GM12878 (cell line): ENCODE data around the gene HOXB13. TPM values are rescaled to one million over a fixed set of nuclear protein-coding genes. Genes with fewer than 3 reads are reported as not detected.

Experiments used
- ATAC-seq: fragments of 200-7000 bp; cut with Tn5 transposase; 3 replicates; pipeline ENCODE4 v1.9.1; 2020; ENCODE audit warnings: mild to moderate bottlenecking, moderate library complexity
- BruUV-seq: library from RNA; stranded (reverse); fragments of 400-500 nt; replicated peaks from 2 replicates; lab custom pipeline; 2021; lab: Mats Ljungman, UMichigan
- CTCF ChIA-PET: fragments of 300-600 bp; sonication (Branson Sonifier 250); formaldehyde crosslinking; extraction: SDS; loops from one replicate; lab custom pipeline; 2021; ENCODE audit warnings: inconsistent platforms; lab: Yijun Ruan, JAX
- POLR2A ChIA-PET: fragments of 350-600 bp; formaldehyde crosslinking; extraction: SDS; loops from one replicate; lab custom pipeline; 2021; ENCODE audit warnings: inconsistent platforms; lab: Charles Lee
- RAD21 ChIA-PET: fragments of 300-600 bp; sonication (Branson Sonifier 250); formaldehyde crosslinking; loops from one replicate; lab custom pipeline; 2023; ENCODE audit warnings: antibody characterized with exemption; ENCODE audit not compliant: unreplicated experiment; lab: Charles Lee
- SMC1A ChIA-PET: fragments of 300-600 bp; sonication (Branson Sonifier 250); formaldehyde crosslinking; loops from one replicate; lab custom pipeline; 2023; ENCODE audit not compliant: unreplicated experiment, uncharacterized antibody; lab: Charles Lee
- DNase-seq: peaks from one replicate; pipeline ENCODE4 v3.0.0-alpha.2; 2011; ENCODE audit warnings: low read depth, low spot score
- FAIRE-seq: peaks from 3 replicates; lab custom pipeline; 2011; peaks lifted over from hg19 to GRCh38; lab: Jason Lieb, UNC
- H2AFZ ChIP-seq: 2 replicates; pipeline ENCODE4 v1.6.0; 2011; ENCODE audit warnings: low read depth, low read length, control low read depth; ENCODE audit not compliant: control insufficient read depth
- H3K27ac ChIP-seq: 2 replicates; pipeline ENCODE4 v1.5.1; 2011; ENCODE audit warnings: control low read depth; ENCODE audit not compliant: control insufficient read depth, insufficient read depth
- H3K27me3 ChIP-seq, 2 experiments: replicated peaks in 1 of 2; 2 replicates each; pipeline versions ENCODE4 v1.6.0 to v1.6.1; 2011; ENCODE audit warnings: low read length in 1 of 2; ENCODE audit not compliant: control insufficient read depth in 2 of 2, insufficient read depth in 2 of 2
- H3K36me3 ChIP-seq, 2 experiments: 2 replicates each; pipeline ENCODE4 v1.5.1; 2011; ENCODE audit warnings: low read length in 1 of 2; ENCODE audit not compliant: control insufficient read depth in 2 of 2, insufficient read depth in 2 of 2
- H3K4me1 ChIP-seq: 2 replicates; pipeline ENCODE4 v1.6.1; 2011; ENCODE audit warnings: mild to moderate bottlenecking, low read length, moderate library complexity, mixed read lengths; ENCODE audit not compliant: control insufficient read depth, insufficient read depth
- H3K4me2 ChIP-seq: 2 replicates; pipeline ENCODE4 v1.6.0; 2011; ENCODE audit warnings: control low read depth; ENCODE audit not compliant: control insufficient read depth, insufficient read depth
- H3K4me3 ChIP-seq: fragments of 200-600 bp; sonication (generic); 2 replicates; pipeline ENCODE4 v1.5.1; 2016
- H3K79me2 ChIP-seq: 2 replicates; pipeline ENCODE4 v1.6.0; 2011; ENCODE audit warnings: low read length; ENCODE audit not compliant: control insufficient read depth, insufficient read depth
- H3K9ac ChIP-seq: 2 replicates; pipeline ENCODE4 v1.8.0; 2011; ENCODE audit warnings: low read length, control low read depth, mixed read lengths; ENCODE audit not compliant: control insufficient read depth, insufficient read depth
- H3K9me3 ChIP-seq: replicated peaks from 3 replicates; pipeline ENCODE4 v1.5.1; 2011; ENCODE audit warnings: mild to moderate bottlenecking, low read length; ENCODE audit not compliant: control insufficient read depth, insufficient read depth
- H4K20me1 ChIP-seq: 2 replicates; pipeline ENCODE4 v1.6.0; 2011; ENCODE audit not compliant: control insufficient read depth, insufficient read depth
- ATF2 ChIP-seq: IDR thresholded peaks from 2 replicates; pipeline ENCODE4 v1.6.1; 2012; ENCODE audit warnings: low read length, inconsistent platforms
- CREM ChIP-seq: IDR thresholded peaks from 2 replicates; pipeline ENCODE4 v1.6.1; 2014; ENCODE audit warnings: antibody characterized with exemption, low read depth
- JUND ChIP-seq: IDR thresholded peaks from 2 replicates; pipeline ENCODE4 v1.6.1; 2012; ENCODE audit warnings: low read depth, mild to moderate bottlenecking, low read length, improper control_type of control experiment, moderate library complexity
- MTA3 ChIP-seq: IDR thresholded peaks from 2 replicates; pipeline ENCODE4 v1.6.1; 2012; ENCODE audit warnings: low read length, inconsistent platforms, borderline replicate concordance
- NBN ChIP-seq: fragments of 450-650 bp; IDR thresholded peaks from 2 replicates; pipeline ENCODE4 v1.6.1; 2016
- POLR2AphosphoS5 ChIP-seq: IDR thresholded peaks from 2 replicates; pipeline ENCODE4 v1.6.1; 2011; ENCODE audit warnings: mild to moderate bottlenecking, low read length, inconsistent platforms
- RAD51 ChIP-seq: fragments of 450-650 bp; IDR thresholded peaks from 2 replicates; pipeline ENCODE4 v1.6.1; 2016; ENCODE audit warnings: moderate library complexity, mild to moderate bottlenecking, inconsistent platforms
- SPI1 ChIP-seq: IDR thresholded peaks from 2 replicates; pipeline ENCODE4 v1.6.1; 2011; ENCODE audit warnings: low read depth, mild to moderate bottlenecking, low read length, moderate library complexity, borderline replicate concordance; ENCODE audit not compliant: insufficient read depth
- SRF ChIP-seq, 2 experiments: IDR thresholded peaks; 2 replicates each; pipeline ENCODE4 v1.6.1; 2011; ENCODE audit warnings: low read depth in 2 of 2, low read length in 2 of 2, mild to moderate bottlenecking in 1 of 2, moderate library complexity in 1 of 2
- TARDBP ChIP-seq: IDR thresholded peaks from 2 replicates; pipeline ENCODE4 v1.6.1; 2016; ENCODE audit warnings: borderline replicate concordance
- USF1 ChIP-seq: IDR thresholded peaks from 2 replicates; pipeline ENCODE4 v1.6.1; 2011; ENCODE audit warnings: borderline replicate concordance, low read depth, mild to moderate bottlenecking, moderate library complexity, mixed read lengths, low read length; ENCODE audit not compliant: insufficient read depth; ENCODE audit errors: extremely low read length
- ZNF207 ChIP-seq: fragments of 450-650 bp; IDR thresholded peaks from 2 replicates; pipeline ENCODE4 v1.6.1; 2014; ENCODE audit warnings: antibody characterized with exemption, mild to moderate bottlenecking, borderline replicate concordance
- WGBS: methylation state at CpG from one replicate; pipeline ENCODE4 v1.1.6; 2016; ENCODE audit warnings: low lambda C conversion rate; ENCODE audit not compliant: insufficient replicate concordance, insufficient coverage; ENCODE audit errors: missing lambda C conversion rate; 5-methylcytosine and 5-hydroxymethylcytosine counted together
- in situ Hi-C: fragments of 300-500 bp; cut with MboI; formaldehyde crosslinking; loops from 9 replicates; pipeline ENCODE4 v1.14.3; 2018; ENCODE audit warnings: mixed read lengths
- intact Hi-C: fragments of 100-400 bp; cut with micrococcal nuclease; formaldehyde crosslinking; loops from one replicate; pipeline ENCODE4 v1.14.2; 2022; ENCODE audit not compliant: unreplicated experiment
- polyA plus RNA-seq, 11 experiments: library from polyadenylated mRNA; depleted of rRNA in 4 of 11; unstranded in 6 of 11; stranded (reverse) in 5 of 11; fragments of >200 nt; fragmentation: Nextera tagmentation in 4 of 11; fragmentation: Illumina TruSeq in 1 of 11; extraction: Ambion mirVana in 4 of 11; extraction: Trizol in 1 of 11; gene quantifications; 1 replicate in 1 of 11; 2 replicates in 10 of 11; pipeline versions ENCODE4 v1.2.1 to v1.2.3, GENCODE V29; 2011 to 2016; ENCODE audit warnings: inconsistent platforms in 2 of 11, missing spikeins in 2 of 11, low read depth in 1 of 11
- total RNA-seq, 4 experiments: library from RNA; depleted of rRNA in 3 of 4; stranded (reverse); fragments of >200 nt in 3 of 4; fragmentation: Illumina TruSeq in 1 of 4; extraction: Trizol in 1 of 4; gene quantifications; 2 replicates each; pipeline versions ENCODE4 v1.2.1 to v1.2.3, GENCODE V29; 2013 to 2021

Gene HOXB13
- total and polyA plus RNA-seq, 10 of the 15 experiments (the other 5 are each of a cell fraction or from before 2014, with no cell fraction given): 0.05 TPM; not detected in 9

DNA sequence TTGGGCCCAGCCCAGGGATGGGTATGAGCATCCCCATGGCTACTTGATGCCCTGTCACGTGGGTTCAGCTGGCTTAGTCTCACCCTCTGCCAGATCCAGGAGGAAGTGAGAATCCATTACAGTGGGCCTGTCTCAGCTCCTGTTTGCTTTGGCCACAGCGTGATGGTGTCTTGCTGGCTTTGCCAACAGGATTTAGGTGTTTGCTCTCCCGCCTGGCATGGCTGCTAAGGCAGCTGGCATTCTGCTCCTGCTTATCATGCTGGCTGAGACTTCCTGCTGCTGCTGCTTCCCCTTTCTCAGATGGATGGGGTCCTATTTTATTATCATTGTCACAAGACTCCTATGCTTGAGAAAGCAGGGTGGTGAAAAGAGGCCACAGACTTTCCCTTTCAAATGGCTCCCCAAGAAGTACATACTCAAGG, 28.3 kb upstream of the HOXB13 start:
- no peak overlapping the region for H2AFZ ChIP-seq
- H4K20me1 ChIP-seq: peaks cover 2% of the 10 kb centered on the region; the same call in 1 of the 2 replicates
- RAD21 ChIA-PET: interaction anchor here (0.5 kb wide), 1 partner anchor 746 kb away, joined by 3 read pairs; no protein-coding TSS in a partner anchor
- POLR2A ChIA-PET: interaction anchor here (0.5 kb wide), 1 partner anchor 298 kb away, joined by 3 read pairs; no protein-coding TSS in a partner anchor
- BruUV-seq: no TSS peak
- no peaks in the 10 kb centered on the region for H3K79me2 ChIP-seq
- DNase-seq (no peak), FAIRE-seq (no peak), ATAC-seq (peak; percentile 40; the same call in 1 of the 3 replicates)
- intact Hi-C loops: no loop called here
- H3K4me1 ChIP-seq: no peaks in the 10 kb centered on the region
- no peaks in the 10 kb centered on the region for H3K36me3 ChIP-seq
- no peak overlapping the region for H3K9ac ChIP-seq
- H3K4me3 ChIP-seq: no peak overlapping the region
- in situ Hi-C loops: no loop called here
- H3K4me2 ChIP-seq: no peak overlapping the region
- CTCF ChIA-PET: interaction anchor here (1.0 to 2.7 kb wide), 2 partner anchors 33 to 44 kb away, joined by 3 to 13 read pairs; partner anchors contain the start of gene PRAC2
- no peak overlapping the region for H3K27ac ChIP-seq
- peaks cover 21 to 23% of the 10 kb centered on the region in 2 experiments for H3K27me3 ChIP-seq
- no peaks in the 10 kb centered on the region for H3K9me3 ChIP-seq
- SMC1A ChIA-PET: no interaction called here
- TF ChIP-seq POLR2AphosphoS5 (no peak), TARDBP (no peak), JUND (no peak), SPI1 (peak; percentile 50; the same call in 1 of the 2 replicates), ATF2 (no peak), ZNF207 (no peak), CREM (no peak), MTA3 (no peak), SRF (IDR thresholded peaks at IDR 0.05; ENCODE audit: low read depth in 2 of 2, low read length in 2 of 2) (no peak), RAD51 (peak; percentile 14; the same call in 1 of the 2 replicates), USF1 (peak; percentile 52), NBN (no peak)
- WGBS: 2% methylated on average over 3 of the region's 3 CpGs
